ENCODE results near the gene SLC4A2. TPM values are rescaled to one million over a fixed set of nuclear protein-coding genes. Genes with fewer than 3 reads are reported as not detected.
"Not testable (repeated sequence)": the region's sequence is repeated elsewhere in the genome, so short reads cannot be mapped to it uniquely, and the experiment has no call there.

SLC4A2 gene
- total and polyA plus RNA-seq, 4 donors, result 27.5 to 98.8 (median 72.6) TPM

DNA sequence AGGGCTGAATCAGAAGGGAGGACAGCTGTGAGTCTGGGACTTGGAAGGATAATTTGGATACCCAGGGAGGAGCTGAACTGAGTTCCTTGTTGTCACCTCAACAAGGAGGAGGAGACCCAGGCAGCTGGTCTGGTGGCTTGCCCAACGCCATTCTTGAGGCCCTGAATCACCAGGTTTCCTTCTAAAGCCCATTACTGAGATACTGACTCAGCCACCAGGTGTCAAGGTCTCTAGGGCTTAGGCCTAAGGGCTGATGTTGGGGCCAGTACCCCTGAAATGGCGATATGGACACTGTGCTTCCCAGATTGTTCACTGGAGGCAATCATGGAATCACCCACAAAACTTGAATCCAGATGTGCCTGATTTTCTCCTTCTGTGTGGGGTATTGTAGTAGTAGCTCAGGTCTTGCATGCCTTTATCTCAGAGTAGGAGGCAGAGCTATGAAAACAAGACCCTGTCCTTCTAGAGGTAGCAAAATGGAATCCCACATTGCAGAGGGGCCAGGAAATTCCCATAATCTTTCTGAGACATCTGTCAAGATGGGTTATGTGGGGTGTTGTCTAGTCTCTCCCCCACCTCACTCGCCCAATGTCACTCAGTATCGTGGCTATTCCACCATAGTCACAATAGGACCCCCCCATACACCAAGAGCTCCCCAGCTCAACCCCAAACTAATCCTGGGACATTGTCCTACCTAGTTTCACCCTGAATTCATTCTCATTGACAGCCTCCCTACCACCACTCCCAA is 33.3 kb upstream of the SLC4A2 start:
- 87% methylated on average over 4 of the region's 4 CpGs for WGBS
- Histone ChIP-seq H3K9ac (ENCODE audit: low read depth in 1 of 2, low read length in 2 of 2) (no peak overlapping the region), H3K4me3 (ENCODE audit: low read depth in 1 of 3, low read length in 3 of 3) (no peak overlapping the region), H3K4me1 (ENCODE audit: control insufficient read depth in 4 of 4, insufficient read depth in 4 of 4, low read length in 3 of 4) (peaks cover 5 to 10% (median 8%) of the 10 kb centered on the region in 4 donors), H3K27me3 (ENCODE audit: control insufficient read depth in 4 of 4, insufficient read depth in 4 of 4, low read length in 3 of 4) (no peaks in the 10 kb centered on the region), H3K9me3 (ENCODE audit: control insufficient read depth in 4 of 4, low read length in 3 of 4) (no peaks in the 10 kb centered on the region), H3K27ac (ENCODE audit: low read depth in 1 of 2, low read length in 2 of 2) (no peak overlapping the region), H3K36me3 (ENCODE audit: control insufficient read depth in 4 of 4, insufficient read depth in 3 of 4, low read depth in 1 of 4, low read length in 3 of 4) (no peaks in the 10 kb centered on the region)
- TF ChIP-seq, protein P1, sequence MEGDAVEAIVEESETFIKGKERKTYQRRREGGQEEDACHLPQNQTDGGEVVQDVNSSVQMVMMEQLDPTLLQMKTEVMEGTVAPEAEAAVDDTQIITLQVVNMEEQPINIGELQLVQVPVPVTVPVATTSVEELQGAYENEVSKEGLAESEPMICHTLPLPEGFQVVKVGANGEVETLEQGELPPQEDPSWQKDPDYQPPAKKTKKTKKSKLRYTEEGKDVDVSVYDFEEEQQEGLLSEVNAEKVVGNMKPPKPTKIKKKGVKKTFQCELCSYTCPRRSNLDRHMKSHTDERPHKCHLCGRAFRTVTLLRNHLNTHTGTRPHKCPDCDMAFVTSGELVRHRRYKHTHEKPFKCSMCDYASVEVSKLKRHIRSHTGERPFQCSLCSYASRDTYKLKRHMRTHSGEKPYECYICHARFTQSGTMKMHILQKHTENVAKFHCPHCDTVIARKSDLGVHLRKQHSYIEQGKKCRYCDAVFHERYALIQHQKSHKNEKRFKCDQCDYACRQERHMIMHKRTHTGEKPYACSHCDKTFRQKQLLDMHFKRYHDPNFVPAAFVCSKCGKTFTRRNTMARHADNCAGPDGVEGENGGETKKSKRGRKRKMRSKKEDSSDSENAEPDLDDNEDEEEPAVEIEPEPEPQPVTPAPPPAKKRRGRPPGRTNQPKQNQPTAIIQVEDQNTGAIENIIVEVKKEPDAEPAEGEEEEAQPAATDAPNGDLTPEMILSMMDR (IDR thresholded peaks at IDR 0.05; ENCODE audit: low read depth, low read length, missing input control), result no peak
- TF ChIP-seq YY1 (IDR thresholded peaks at IDR 0.05), result no peak
- TF ChIP-seq, protein P2, sequence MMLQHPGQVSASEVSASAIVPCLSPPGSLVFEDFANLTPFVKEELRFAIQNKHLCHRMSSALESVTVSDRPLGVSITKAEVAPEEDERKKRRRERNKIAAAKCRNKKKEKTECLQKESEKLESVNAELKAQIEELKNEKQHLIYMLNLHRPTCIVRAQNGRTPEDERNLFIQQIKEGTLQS (IDR thresholded peaks at IDR 0.05), result no peak
- TF ChIP-seq, protein P3, sequence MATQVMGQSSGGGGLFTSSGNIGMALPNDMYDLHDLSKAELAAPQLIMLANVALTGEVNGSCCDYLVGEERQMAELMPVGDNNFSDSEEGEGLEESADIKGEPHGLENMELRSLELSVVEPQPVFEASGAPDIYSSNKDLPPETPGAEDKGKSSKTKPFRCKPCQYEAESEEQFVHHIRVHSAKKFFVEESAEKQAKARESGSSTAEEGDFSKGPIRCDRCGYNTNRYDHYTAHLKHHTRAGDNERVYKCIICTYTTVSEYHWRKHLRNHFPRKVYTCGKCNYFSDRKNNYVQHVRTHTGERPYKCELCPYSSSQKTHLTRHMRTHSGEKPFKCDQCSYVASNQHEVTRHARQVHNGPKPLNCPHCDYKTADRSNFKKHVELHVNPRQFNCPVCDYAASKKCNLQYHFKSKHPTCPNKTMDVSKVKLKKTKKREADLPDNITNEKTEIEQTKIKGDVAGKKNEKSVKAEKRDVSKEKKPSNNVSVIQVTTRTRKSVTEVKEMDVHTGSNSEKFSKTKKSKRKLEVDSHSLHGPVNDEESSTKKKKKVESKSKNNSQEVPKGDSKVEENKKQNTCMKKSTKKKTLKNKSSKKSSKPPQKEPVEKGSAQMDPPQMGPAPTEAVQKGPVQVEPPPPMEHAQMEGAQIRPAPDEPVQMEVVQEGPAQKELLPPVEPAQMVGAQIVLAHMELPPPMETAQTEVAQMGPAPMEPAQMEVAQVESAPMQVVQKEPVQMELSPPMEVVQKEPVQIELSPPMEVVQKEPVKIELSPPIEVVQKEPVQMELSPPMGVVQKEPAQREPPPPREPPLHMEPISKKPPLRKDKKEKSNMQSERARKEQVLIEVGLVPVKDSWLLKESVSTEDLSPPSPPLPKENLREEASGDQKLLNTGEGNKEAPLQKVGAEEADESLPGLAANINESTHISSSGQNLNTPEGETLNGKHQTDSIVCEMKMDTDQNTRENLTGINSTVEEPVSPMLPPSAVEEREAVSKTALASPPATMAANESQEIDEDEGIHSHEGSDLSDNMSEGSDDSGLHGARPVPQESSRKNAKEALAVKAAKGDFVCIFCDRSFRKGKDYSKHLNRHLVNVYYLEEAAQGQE (IDR thresholded peaks at IDR 0.05), result no peak
- TF ChIP-seq RXRA (IDR thresholded peaks at IDR 0.05), result no peak
- TF ChIP-seq JUND (IDR thresholded peaks at IDR 0.05), result no peak
- TF ChIP-seq FOXA1 (IDR thresholded peaks at IDR 0.05), result no peak
- no peak for TF ChIP-seq EGR1 (IDR thresholded peaks at IDR 0.05; ENCODE audit: low read depth in 2 of 2)
- no peak for TF ChIP-seq SP1 (IDR thresholded peaks at IDR 0.05)
- TF ChIP-seq HNF4A (conservative IDR thresholded peaks at IDR 0.05), result no peak
- TF ChIP-seq TAF1 (conservative IDR thresholded peaks at IDR 0.05), result no peak
- TF ChIP-seq, protein P4, sequence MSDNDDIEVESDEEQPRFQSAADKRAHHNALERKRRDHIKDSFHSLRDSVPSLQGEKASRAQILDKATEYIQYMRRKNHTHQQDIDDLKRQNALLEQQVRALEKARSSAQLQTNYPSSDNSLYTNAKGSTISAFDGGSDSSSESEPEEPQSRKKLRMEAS (IDR thresholded peaks at IDR 0.05), result no peak
- no peak for TF ChIP-seq NR2F2 (IDR thresholded peaks at IDR 0.05)
- no peak for TF ChIP-seq RAD21 (IDR thresholded peaks at IDR 0.05)
- TF ChIP-seq, protein P5, sequence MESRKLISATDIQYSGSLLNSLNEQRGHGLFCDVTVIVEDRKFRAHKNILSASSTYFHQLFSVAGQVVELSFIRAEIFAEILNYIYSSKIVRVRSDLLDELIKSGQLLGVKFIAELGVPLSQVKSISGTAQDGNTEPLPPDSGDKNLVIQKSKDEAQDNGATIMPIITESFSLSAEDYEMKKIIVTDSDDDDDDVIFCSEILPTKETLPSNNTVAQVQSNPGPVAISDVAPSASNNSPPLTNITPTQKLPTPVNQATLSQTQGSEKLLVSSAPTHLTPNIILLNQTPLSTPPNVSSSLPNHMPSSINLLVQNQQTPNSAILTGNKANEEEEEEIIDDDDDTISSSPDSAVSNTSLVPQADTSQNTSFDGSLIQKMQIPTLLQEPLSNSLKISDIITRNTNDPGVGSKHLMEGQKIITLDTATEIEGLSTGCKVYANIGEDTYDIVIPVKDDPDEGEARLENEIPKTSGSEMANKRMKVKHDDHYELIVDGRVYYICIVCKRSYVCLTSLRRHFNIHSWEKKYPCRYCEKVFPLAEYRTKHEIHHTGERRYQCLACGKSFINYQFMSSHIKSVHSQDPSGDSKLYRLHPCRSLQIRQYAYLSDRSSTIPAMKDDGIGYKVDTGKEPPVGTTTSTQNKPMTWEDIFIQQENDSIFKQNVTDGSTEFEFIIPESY (IDR thresholded peaks at IDR 0.05), result no peak
- no peak for DNase-seq (ENCODE audit: low spot score)

DNA sequence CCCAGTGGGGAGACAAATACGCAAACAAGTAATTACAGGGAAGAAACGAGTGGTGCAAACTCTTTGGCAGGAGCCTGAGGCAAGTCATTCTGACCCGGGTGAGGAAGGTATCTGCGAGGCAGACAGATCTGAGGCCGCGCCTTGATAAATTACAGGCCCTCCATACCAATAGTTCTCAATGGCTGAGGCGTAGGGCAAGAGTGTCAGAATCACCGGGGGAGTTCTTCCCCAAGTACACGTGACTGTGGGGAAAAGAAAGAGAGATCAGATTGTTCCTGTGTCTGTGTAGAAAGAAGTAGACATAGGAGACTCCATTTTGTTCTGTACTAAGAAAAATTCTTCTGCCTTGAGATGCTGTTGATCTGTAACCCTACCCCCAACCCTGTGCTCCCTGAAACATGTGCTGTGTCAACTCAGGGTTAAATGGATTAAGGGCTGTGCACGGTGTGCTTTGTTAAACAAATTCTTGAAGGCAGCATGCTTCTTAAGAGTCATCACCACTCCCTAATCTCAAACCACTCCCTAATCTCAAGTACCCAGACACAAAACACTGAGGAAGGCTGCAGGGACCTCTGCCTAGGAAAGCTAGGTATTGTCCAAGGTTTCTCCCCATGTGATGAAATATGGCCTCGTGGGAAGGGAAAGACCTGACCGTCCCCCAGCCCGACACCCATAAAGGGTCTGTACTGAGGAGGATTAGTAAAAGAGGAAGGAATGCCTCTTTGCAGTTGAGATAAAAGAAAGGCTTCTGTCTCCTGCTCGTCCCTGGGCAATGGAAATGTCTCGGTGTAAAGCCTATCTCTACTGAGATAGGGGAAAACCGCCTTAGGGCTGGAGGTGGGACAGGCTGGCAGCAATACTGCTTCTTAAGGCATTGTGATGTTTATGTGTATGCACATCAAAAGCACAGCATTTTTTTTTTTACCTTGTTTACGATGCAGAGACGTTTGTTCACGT is 32.3 kb upstream of the SLC4A2 start:
- not testable (repeated sequence) for H3K27ac ChIP-seq (ENCODE audit: low read depth in 1 of 2, low read length in 2 of 2); H3K9me3 ChIP-seq (ENCODE audit: control insufficient read depth in 4 of 4, low read length in 3 of 4); H3K27me3 ChIP-seq (ENCODE audit: control insufficient read depth in 4 of 4, insufficient read depth in 4 of 4, low read length in 3 of 4); H3K9ac ChIP-seq (ENCODE audit: low read depth in 1 of 2, low read length in 2 of 2); H3K4me3 ChIP-seq (ENCODE audit: low read depth in 1 of 3, low read length in 3 of 3); H3K36me3 ChIP-seq (ENCODE audit: control insufficient read depth in 4 of 4, insufficient read depth in 3 of 4, low read depth in 1 of 4, low read length in 3 of 4); DNase-seq (ENCODE audit: low spot score)
- WGBS, result 48% methylated on average over 19 of the region's 19 CpGs
- peaks cover 5 to 10% (median 8%) of the 10 kb centered on the region in 4 donors for H3K4me1 ChIP-seq (ENCODE audit: control insufficient read depth in 4 of 4, insufficient read depth in 4 of 4, low read length in 3 of 4)

DNA sequence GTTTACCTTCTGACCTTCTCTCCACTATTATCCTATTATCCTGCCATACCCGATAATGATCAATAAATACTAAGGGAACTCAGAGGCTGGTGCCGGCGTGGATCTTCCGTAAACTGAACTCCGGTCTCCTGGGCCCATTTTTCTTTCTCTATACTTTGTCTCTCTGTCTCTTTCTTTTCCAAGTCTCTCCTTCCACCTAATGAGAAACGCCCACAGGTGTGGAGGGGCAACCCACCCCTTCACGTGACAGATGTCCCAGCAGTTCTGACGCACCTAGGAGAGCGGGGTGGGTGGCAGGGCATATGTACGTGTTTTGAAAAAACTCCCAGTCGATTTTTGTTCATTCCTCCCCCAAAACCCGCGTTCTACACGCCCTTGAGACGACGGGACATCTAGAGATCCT is 31.7 kb upstream of the SLC4A2 start:
- H3K36me3 ChIP-seq (ENCODE audit: control insufficient read depth in 4 of 4, insufficient read depth in 3 of 4, low read depth in 1 of 4, low read length in 3 of 4); DNase-seq (ENCODE audit: low spot score); H3K9me3 ChIP-seq (ENCODE audit: control insufficient read depth in 4 of 4, low read length in 3 of 4); H3K27me3 ChIP-seq (ENCODE audit: control insufficient read depth in 4 of 4, insufficient read depth in 4 of 4, low read length in 3 of 4): not testable (repeated sequence)
- peak overlapping the region; percentile 36 to 84 (median 78) for H3K4me3 ChIP-seq (ENCODE audit: low read depth in 1 of 3, low read length in 3 of 3)
- peak overlapping the region in 1 of 2 donors; percentile 7 for H3K27ac ChIP-seq (ENCODE audit: low read depth in 1 of 2, low read length in 2 of 2)
- 8% methylated on average over 16 of the region's 16 CpGs for WGBS
- H3K9ac ChIP-seq (ENCODE audit: low read depth in 1 of 2, low read length in 2 of 2), result peak overlapping the region in 1 of 2 donors; percentile 12
- peaks cover 5 to 10% (median 8%) of the 10 kb centered on the region in 4 donors for H3K4me1 ChIP-seq (ENCODE audit: control insufficient read depth in 4 of 4, insufficient read depth in 4 of 4, low read length in 3 of 4)
